Hepatic stellate cell (primary cell): ENCODE data around the gene ZBTB5.
"Not testable (repeated sequence)": the region's sequence is repeated elsewhere in the genome, so short reads cannot be mapped to it uniquely, and the experiment has no call there.

Source experiments
- DNase-seq: peaks from one replicate; pipeline ENCODE4 v3.0.0; 2011; ENCODE audit warnings: low spot score

Gene ZBTB5

DNA sequence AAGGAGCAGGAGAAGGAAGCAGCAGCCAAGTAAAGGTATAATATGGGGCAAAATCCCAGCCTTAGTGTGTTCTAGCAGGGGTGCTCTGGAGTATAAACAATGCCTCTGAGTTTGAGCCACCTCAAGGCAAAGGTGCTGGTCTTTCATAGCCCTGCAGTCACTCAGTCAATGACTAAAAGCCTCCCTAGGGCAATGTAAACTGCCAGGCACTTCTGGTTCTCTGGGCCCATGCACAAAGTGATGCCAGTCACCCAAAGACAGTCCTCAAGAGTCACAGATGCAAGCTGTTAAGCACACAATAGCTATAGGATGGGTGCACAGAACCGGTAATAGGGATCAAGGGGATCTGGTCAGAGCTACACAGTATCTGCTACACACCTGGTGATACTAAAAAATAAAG is 12.6 kb downstream of the ZBTB5 start:
- DNase-seq, result no peak

DNA sequence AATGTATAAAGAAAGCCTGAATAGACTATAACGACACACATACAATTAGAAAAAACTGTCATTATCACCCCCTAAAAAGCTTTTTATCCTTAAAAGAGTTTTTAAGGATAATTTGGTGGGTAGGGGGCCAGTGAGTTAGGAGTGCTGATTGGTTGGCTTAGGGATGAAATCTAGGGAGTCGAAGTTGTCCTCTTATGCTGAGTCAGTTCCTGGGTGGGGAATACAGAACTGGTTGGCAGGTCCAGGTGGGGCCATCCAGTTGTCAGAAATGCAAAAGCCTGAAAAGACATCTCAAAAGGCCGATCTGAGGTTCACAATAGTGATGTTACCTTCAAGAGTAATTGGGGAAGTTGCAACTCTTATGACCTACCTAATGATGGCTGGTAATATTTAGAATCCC is 13.6 kb downstream of the ZBTB5 start:
- DNase-seq, result no peak

DNA sequence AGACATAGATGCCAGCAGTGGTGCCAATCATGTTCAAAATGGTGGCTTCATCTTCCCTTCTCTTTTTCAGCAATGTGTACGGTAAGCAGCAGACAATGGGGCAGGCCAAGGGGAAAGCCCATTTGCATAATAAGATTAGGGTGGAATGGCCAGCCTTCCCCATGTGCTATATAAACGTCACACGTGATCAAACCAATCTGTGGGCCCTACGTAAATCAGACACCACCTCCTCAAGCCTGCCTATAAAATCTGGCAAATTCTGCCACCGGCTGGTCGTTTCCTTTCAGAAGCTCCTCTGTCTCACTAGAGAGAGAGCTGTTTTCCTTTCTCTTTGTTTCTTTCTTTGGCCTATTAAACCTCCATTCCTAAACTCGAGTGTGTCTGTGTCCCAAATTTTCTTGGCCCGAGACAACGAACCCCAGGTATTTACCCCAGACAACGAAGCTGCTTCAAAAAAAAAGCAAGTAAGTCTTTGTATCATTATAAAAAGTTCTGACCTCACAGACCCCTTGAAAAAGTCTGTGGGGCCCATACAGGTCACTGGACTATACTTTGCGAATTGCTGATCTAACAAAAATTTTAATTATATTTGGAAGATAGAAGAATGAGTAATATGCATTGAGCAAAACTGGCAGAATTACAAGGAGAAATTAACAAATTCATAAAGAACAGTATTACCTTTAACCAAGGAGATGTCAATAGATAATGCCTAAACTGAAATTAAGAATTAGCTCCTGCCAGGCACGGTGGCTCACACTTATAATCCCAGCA is 15.2 kb downstream of the ZBTB5 start:
- DNase-seq, result no peak

DNA sequence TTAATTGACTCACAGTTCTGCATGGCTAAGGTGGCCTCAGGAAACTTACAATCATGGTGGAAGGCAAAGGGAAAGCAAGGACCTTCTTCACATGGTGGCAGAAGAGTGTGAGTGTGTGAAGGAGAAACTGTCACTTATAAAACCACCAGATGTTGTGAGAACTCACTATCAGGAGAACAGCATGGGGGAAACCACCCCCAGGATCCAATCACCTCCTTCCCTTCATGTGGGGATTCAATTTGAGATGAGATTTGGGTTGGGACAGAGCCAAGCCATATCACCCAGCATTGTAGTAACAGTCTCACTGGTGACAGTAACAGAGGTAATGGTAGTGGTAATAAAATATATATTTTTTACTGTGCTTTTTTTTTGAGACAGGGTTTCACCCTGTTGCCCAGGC is 18.1 kb downstream of the ZBTB5 start:
- no peak for DNase-seq

DNA sequence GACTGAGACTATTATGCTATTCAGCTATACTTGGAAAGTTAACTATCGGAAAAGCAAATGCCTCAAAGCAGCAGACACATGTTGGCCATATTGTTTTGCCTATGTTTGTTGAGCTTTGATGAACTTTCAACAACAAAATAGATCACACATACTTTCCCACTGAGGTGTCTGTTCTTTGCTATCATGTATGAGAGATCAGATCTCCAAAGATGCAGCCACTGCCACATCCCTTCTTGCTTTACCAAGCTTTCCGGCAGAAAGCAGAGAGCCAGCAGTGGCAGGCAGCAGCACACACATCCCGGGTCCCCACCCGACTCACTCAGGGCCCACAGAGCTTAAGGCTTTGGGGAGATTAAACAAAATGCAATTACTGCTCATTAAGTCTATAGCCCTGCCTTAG is 18.8 kb downstream of the ZBTB5 start:
- no peak for DNase-seq

DNA sequence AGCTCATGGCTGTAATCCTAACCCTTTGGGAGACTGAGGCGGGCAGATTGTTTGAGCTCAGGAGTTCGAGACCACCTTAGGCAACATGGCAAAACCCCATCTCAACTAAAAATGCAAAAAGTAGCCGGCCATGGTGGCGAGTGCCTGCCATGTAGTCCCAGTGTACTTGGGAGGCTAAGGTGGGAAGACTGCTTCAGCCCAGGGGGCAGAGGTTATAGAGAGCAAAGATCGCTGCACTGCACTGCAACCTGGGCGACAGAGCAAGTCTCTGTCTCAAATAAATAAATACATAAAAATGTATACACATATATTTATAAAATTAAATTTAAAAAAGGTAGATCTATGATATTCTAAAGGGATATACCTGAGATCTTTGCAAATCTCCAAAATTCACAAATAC is 19.4 kb downstream of the ZBTB5 start:
- DNase-seq, result no peak

DNA sequence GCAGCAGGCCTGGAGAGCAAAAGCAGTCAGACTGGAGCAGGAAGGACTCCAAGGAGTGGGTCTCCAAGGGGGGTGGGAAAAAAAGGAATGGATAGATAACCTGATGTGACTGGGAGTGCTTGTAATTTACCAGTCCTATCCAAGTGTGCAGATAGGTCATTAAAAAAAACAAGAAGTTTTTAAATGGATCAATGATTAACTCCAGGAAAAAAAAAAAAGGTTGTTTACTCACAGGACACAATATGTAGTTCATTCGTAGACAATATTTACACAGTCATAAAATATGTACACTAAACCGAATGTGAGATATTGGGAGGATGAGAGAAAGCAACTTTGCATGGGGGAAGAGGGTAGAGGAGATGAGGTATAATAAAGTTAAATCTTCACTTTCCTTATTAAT is 20.4 kb downstream of the ZBTB5 start:
- DNase-seq, result no peak

DNA sequence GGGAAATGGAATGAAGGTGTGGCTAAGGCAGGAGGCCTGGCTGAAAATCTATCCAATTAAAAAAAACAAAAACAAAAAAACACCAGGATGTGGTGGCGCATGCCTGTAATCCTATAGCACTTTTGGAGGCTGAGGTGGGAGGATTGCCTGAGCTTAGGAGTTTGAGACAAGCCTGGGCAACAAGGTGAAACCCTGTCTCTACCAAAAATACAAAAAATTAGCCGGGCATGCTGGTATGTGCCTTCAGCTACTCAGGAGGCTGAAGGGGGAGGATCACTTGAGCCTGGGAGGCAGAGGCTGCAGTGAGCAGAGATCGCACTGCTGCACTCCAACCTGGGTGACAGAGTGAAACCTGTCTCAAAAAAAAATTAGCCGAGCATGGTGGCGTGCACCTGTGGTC is 21.7 kb downstream of the ZBTB5 start:
- DNase-seq, result no peak

DNA sequence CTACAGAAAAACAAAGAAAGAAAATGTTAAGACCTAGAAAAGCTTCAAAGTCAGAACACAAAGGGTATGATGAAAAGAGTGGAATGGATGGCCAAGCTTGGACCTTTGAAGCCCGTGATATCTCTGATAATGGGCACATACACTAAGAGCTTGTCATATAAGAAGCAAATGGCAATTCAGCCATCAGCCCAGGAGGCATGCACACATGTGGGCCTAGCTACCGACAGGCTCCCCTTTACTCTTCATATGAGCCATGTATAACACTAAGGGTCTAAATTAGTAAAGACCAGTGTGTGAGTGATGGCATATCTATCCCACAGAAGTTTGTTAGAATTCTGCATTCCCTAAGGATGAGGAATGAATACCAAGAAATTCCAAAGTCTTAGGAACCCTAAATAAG is 22.7 kb downstream of the ZBTB5 start:
- DNase-seq, result no peak

DNA sequence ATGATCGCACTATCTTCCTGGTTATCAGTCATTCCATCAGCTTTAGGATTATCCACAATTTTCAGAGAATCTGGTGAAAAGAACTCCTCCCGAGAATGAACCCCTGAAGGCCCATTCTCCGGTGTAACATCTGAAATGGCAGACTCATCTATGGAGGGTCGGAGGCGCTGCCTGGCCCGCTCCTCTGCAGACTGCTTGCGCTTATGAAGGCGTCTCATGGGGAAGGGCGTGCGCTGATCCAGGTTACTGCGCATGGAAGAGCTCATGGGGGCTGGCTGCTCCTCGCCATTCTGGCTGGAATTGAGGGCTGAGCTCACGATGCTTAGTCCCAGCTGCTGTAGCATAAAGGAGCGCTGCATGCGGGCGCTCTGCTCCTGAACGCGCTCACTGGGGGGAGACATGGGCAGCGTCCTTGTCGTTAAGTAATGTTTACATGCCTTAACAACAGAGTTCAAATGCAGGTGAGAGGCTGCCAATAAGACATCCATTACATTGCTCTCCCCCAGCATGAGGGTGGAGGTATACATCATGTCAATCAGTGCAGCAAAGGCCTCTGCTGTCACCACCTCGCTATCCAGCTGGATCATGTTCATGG is 23.4 kb downstream of the ZBTB5 start:
- DNase-seq, result no peak

DNA sequence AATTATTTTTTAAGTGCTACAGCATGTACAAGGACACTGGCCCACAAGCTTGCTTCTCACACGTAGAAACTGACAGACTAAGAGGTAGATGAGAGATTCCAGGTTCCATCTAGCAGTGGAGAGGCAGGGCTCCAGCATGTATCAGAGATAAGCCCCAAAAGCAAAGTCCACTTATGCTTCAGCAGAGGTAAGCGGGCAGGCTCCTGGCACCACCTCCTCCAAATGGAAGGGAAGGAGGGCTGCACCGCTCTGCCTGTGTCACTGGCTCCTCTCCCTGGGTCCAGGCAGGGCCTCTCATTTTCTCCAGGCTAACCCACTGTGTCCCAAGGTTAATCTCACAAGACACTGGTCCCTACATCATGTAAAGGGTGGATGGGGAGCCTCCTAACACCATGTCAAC is 26.9 kb downstream of the ZBTB5 start:
- no peak for DNase-seq

DNA sequence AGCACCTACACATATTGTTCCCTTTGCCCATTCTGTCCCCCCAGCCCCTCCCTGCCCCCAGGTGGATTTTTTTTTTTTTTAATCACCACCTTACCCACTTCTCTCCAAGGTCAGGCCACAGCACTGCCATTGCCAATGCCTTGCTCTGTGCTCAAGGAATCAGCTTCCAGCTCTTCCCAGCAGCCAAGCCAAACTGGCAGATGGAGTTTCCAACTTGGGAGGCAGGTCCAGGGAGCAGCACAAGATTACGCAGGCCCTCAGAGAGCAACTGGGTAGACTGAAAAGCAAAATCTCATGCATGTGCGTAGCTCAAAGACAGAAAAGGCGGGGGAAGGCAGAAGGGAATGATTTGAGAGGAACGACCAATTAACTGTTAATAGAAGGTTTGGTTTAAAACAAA is 27.6 kb downstream of the ZBTB5 start:
- DNase-seq, result no peak

DNA sequence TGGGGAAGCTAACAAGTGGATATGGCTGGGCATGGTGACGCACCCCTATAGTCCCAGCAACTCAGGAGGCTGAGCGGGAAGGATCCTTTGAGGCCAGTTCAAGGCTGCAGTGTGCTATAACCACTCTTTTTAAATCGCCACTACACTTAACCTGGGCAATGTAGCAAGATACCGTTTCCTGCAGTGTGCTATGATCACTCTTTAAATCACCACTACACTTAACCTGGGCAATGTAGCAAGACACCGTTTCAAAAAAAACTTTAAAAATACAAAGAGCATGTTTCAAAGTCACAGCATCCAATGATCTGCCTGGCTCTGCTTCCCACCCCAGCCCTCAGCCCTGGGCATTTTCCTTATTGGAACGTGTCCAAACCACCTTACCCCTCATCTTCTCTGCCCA is 28.2 kb downstream of the ZBTB5 start:
- DNase-seq, result no peak

DNA sequence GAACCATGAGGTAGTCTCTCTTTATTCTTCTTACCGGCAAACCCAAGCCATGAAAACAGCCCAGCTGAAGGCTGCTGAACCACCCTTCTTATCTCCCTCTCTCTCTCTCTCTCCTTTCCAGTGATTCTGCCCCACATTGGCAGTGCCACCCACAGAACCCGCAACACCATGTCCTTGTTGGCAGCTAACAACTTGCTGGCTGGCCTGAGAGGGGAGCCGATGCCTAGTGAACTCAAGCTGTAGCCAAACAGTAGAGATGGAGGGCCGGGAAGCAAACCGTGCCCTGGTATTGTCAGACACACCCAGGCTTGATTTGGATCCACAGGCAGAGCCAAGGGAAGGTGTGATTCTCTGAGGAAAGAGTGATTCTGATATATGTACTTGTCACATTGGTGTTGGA is 28.7 kb downstream of the ZBTB5 start:
- no peak for DNase-seq

DNA sequence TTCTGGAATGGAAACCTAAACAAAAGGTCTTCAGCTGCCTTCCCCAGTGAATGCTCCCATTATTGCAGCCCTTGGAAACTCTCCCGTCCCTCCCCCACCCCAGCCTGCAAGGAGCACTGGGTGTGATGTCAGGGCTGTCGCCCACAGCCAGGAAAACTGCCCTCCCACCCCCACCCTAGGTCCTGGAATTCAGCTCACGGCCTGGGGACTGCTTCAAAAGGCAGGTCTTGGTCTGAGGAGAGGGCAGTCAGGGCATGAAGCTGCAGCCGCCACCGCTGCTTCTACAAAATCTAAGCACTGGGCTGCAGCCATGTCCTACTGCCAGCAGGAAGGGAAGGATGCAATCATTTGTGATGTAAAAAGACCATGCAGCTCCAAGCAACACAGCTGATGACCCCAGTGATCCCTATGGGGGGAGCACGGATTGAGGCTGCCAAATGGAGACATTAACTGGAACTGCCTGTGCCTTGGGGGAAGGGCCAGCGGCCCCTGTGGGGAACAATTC is 31.3 kb downstream of the ZBTB5 start:
- DNase-seq, result no peak

DNA sequence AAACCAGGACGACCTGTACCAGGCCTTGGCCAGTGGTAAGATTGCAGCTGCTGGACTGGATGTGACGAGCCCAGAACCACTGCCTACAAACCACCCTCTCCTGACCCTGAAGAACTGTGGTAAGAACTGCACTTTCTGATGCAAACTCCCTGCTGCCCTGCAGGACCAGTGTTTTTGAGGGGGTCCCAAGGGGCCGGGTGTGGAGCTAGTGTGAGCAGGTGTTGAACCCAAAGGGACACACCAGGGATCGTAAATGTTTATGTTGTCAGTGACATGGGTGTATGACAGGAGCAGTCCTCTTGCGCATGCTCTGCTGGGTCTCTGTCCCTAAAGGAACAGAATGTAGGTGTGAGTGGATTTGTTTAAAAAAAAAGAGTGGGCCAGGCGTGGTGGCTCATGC is 33.2 kb downstream of the ZBTB5 start:
- DNase-seq, result no peak

DNA sequence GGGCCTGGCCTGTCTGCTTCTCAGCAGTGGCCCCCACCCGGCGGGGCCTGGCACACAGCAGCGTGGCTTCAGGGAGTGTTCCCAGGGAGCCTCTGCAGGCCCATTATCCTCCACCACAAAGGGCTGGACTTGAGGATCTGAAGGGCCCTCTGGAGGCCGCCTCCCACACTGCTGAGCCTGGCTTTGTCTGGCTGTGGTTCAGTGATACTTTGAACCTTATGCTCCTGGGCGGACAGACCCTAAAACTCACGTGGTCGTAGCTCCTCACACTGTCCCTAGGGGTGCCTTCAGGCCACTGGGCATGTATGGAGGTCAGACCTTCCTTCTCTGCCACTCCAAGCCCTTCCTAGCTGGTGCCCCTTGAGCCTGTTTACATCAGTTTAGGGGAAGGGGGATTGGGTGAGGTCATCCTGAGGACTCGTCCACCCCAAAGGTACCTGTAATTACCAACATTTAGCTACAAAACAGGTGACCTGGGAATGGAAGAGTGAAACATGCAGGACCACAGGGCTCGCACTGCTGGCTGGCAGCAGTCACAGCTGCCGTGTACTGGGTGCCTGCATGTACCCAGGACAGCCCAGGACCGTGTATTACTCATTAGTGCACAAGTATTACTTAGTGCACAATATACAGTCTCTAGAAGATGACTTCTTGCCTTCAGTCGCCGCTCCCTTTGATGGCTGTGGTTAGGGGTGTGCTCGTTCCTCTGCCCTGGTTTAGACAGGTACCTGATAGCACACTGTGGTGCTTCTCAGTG is 34.2 kb downstream of the ZBTB5 start:
- DNase-seq, result peak; percentile 32

DNA sequence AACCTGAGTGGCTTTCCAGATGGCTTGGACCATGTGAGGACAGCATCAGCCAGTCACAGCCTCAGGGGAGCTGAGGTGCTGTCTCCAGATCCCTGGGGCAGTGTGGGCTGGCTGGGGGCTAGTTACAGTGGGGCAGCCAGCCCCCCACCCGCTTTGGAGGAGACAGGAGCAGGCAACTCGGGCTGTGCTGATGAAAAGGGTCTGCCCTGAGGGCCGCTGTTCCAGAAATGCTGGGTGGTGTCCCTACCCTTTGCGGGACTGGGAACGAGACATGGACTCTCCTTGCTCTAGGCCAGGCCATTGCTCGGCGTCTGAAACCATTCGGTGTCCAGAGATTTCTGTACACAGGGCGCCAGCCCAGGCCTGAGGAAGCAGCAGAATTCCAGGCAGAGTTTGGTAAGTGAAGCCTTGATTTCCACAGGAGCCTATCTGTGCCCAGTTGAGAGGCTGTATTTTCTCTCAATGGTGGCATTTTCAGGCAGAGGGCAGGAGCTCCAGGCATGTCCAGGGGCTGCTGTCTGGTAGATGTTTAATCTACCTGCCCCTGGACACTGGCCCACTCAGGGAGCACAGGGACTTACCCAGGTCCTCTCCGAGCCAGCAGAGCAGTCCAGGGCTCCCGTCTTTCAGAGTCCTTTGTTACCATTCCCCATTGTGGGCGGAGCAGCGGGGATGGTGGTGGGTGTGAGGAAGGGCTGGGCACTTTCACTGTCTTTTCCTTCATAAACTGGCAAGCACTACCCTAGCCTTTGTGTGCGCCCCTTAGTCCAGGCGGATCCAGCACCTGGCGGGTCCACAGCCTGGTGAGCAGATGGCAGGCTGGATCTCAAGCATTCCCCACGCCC is 35.6 kb downstream of the ZBTB5 start:
- no peak for DNase-seq

DNA sequence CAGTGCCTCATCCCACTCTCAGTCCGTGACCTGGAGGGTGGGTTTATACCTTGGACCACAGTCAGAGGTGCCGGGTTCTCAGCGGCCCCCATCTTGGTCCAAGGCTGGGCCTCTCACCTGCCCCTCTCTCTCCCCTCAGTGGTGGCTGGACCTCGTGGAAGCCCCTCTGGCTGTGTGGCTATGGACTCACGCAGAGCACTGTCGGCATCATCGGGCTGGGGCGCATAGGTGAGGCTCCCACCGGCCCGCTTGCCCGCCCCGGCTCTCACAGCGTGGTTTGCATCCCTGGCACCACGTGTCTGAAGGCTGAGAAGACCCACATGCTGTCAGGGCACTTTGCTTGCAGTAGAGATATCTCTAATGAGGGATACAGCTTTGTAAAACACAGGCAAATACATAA is 36.9 kb downstream of the ZBTB5 start:
- no peak for DNase-seq

DNA sequence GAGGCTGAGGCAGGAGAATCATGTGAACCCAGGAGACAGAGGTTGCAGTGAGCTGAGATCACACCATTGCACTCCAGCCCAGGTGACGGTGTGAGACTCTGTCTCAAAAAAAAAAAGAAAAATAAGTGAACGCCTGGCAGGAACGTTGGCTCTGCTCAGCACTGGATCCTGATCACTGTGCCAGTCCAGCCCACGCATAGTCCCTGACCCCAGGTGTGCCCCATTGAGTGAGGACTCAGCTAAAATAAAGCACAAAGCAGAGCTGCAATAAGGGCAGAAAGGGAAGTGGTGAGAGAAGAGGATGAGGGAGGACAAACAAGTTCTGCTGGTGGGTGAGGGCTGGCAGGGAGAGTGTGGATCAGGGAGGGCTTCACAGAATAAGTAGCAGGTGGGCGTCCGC is 38.4 kb downstream of the ZBTB5 start:
- no peak for DNase-seq

DNA sequence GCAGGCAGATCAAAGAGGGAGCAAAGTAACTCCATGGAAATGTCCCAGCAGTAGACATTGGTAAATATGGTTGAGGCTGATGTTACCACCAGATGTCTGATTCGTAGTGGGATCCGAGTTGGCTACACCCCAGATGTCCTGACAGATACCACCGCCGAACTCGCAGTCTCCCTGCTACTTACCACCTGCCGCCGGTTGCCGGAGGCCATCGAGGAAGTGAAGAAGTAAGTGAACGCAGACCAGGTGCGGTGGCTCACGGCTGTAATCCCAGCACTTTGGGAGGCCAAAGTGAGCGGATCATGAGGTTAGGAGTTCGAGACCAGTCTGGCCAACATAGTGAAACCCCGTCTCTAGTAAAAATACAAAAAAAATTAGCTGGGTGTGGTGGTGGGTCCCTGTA is 38.8 kb downstream of the ZBTB5 start:
- DNase-seq, result not testable (repeated sequence)

DNA sequence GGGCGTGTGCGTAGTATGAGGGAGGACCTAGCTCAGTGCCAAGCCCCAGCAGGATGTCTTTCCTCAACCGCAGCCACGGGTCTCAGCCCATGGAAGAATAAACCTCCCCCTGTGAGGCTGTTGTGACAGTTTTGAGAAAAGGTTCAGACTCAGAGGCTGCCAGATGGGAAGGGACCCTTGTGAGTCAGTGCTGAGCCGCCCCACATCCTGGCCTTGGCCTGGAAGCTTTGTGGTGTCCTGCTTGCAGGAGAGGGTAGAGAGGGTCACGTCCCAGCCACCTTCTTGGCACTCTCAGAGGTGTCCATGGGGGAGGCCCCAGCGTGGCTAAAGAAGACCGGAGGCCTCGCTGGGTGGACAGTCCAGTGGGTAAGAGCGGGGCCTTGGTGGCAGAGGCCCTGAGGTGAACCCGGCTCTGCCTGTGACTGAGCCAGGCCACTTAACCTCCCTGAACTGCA is 39.9 kb downstream of the ZBTB5 start:
- no peak for DNase-seq
